B cell (primary cell): Measurements from ENCODE around the gene PNKP. TPM values are rescaled to one million over a fixed set of nuclear protein-coding genes. Genes with fewer than 3 reads are reported as not detected.
A peak's percentile ranks its signal among the peaks of the same experiment; 100 is the strongest.

Experiments
- ATAC-seq: fragments of 200-7000 bp; cut with Tn5 transposase; one replicate; pipeline ENCODE4 v1.10.0; 2021; ENCODE audit warnings: low read depth, mild to moderate bottlenecking, moderate number of reproducible peaks, moderate library complexity
- CTCF ChIA-PET: fragments of 350-600 bp; sonication (Branson Sonifier 250); formaldehyde crosslinking; loops from one replicate; lab custom pipeline; 2021; ENCODE audit warnings: antibody characterized with exemption, inconsistent platforms; lab: Charles Lee
- POLR2A ChIA-PET: fragments of 350-600 bp; sonication (Branson Sonifier 250); formaldehyde crosslinking; loops from one replicate; lab custom pipeline; 2021; ENCODE audit warnings: antibody characterized with exemption; lab: Charles Lee
- DNase-seq: peaks from one replicate; pipeline ENCODE4 v3.0.0; 2013
- H2AFZ ChIP-seq: 2 replicates; pipeline ENCODE4 v1.6.1; 2012; ENCODE audit warnings: mild to moderate bottlenecking, low read depth, low read length; ENCODE audit not compliant: insufficient read depth, poor library complexity, severe bottlenecking
- H3K27ac ChIP-seq, 2 donors: 1 replicate in 1 of 2; 2 replicates in 1 of 2; pipeline ENCODE4 v1.5.1; 2012 to 2013; ENCODE audit warnings: low read length in 2 of 2, mild to moderate bottlenecking in 2 of 2, moderate library complexity in 1 of 2
- H3K27me3 ChIP-seq, 4 experiments: fragments of 200-600 bp in 1 of 4; sonication (generic) in 1 of 4; replicated peaks in 1 of 4; 1 replicate in 2 of 4; 2 replicates in 2 of 4; pipeline versions ENCODE4 v1.6.1 to v1.7.0; 2013 to 2016; ENCODE audit warnings: low read length in 3 of 4, mild to moderate bottlenecking in 2 of 4, mixed read lengths in 1 of 4, moderate library complexity in 1 of 4; ENCODE audit not compliant: insufficient read depth in 4 of 4, control insufficient read depth in 3 of 4; ENCODE audit errors: control extremely low read depth in 1 of 4
- H3K36me3 ChIP-seq, 2 experiments: replicated peaks in 1 of 2; 1 replicate in 1 of 2; 2 replicates in 1 of 2; pipeline versions ENCODE4 v1.6.1 to v1.7.1; 2013; ENCODE audit warnings: low read length in 1 of 2; ENCODE audit not compliant: insufficient read depth in 2 of 2, control insufficient read depth in 1 of 2; ENCODE audit errors: control extremely low read depth in 1 of 2, extremely low read depth in 1 of 2
- H3K4me1 ChIP-seq, 2 donors: fragments of 200-600 bp in 1 of 2; sonication (generic) in 1 of 2; 1 replicate in 1 of 2; 2 replicates in 1 of 2; pipeline versions ENCODE4 v1.5.1 to v1.6.1; 2013 to 2017; ENCODE audit warnings: low read length in 2 of 2; ENCODE audit not compliant: control insufficient read depth in 2 of 2, insufficient read depth in 2 of 2
- H3K4me2 ChIP-seq: replicated peaks from 2 replicates; pipeline ENCODE3; 2012; ENCODE audit warnings: mild to moderate bottlenecking, low read depth, low read length; ENCODE audit not compliant: poor library complexity, severe bottlenecking
- H3K4me3 ChIP-seq, 5 experiments: fragments of 200-600 bp in 1 of 5; sonication (generic) in 1 of 5; 1 replicate in 3 of 5; 2 replicates in 2 of 5; pipeline versions ENCODE4 v1.5.1 to v1.7.0; 2011 to 2016; ENCODE audit warnings: low read length in 4 of 5, mild to moderate bottlenecking in 4 of 5, low read depth in 2 of 5, control low read depth in 1 of 5, moderate library complexity in 1 of 5; ENCODE audit not compliant: insufficient read depth in 1 of 5; ENCODE audit errors: control extremely low read depth in 1 of 5, extremely low read depth in 1 of 5
- H3K79me2 ChIP-seq: fragments of 200-600 bp; sonication (generic); one replicate; pipeline ENCODE4 v1.6.0; 2016; ENCODE audit warnings: low read length; ENCODE audit not compliant: control insufficient read depth, insufficient read depth
- H3K9ac ChIP-seq: fragments of 200-600 bp; sonication (generic); 2 replicates; pipeline ENCODE4 v1.6.1; 2017; ENCODE audit warnings: mild to moderate bottlenecking, low read length, moderate library complexity
- H3K9me3 ChIP-seq, 3 donors: one replicate each; pipeline versions ENCODE4 v1.6.1 to v1.7.1; 2013; ENCODE audit warnings: low read length in 2 of 3; ENCODE audit not compliant: control insufficient read depth in 2 of 3, insufficient read depth in 1 of 3; ENCODE audit errors: control extremely low read depth in 1 of 3
- H4K20me1 ChIP-seq: 2 replicates; pipeline ENCODE4 v1.6.0; 2012; ENCODE audit warnings: mild to moderate bottlenecking, low read length; ENCODE audit not compliant: insufficient read depth, control insufficient read depth, poor library complexity, severe bottlenecking
- H3K27ac Mint-ChIP-seq: one replicate; pipeline ENCODE4 v1.8.0; 2021; ENCODE audit warnings: mixed read lengths
- H3K27me3 Mint-ChIP-seq: one replicate; pipeline ENCODE4 v1.8.0; 2021; ENCODE audit warnings: mixed read lengths
- H3K4me1 Mint-ChIP-seq: one replicate; pipeline ENCODE4 v1.8.0; 2021; ENCODE audit warnings: mixed read lengths
- H3K4me3 Mint-ChIP-seq: one replicate; pipeline ENCODE4 v1.8.0; 2021; ENCODE audit warnings: mixed read lengths
- H3K9me3 Mint-ChIP-seq: one replicate; pipeline ENCODE4 v1.8.0; 2022; ENCODE audit warnings: mixed read lengths; ENCODE audit not compliant: insufficient read depth
- CTCF ChIP-seq: fragments of 200-600 bp; IDR thresholded peaks from one replicate; pipeline ENCODE4 v1.8.0; 2022; ENCODE audit warnings: antibody characterized with exemption, mild to moderate bottlenecking
- EZH2 ChIP-seq: IDR thresholded peaks from 2 replicates; pipeline ENCODE4 v1.6.1; 2012; ENCODE audit warnings: borderline replicate concordance, low read depth, mild to moderate bottlenecking, moderate library complexity, low read length; ENCODE audit not compliant: insufficient read depth, poor library complexity, severe bottlenecking
- WGBS: methylation state at CpG from one replicate; pipeline ENCODE4 v1.1.5; 2013; ENCODE audit warnings: missing lambda C conversion rate; ENCODE audit not compliant: insufficient coverage; 5-methylcytosine and 5-hydroxymethylcytosine counted together
- intact Hi-C: fragments of 100-400 bp; cut with micrococcal nuclease; formaldehyde crosslinking; loops from one replicate; pipeline ENCODE4 v1.10.0; 2022
- polyA plus RNA-seq: library from polyadenylated mRNA; depleted of rRNA; stranded (reverse); fragments of >200 nt; gene quantifications from 2 replicates; pipeline ENCODE4 v1.2.3, GENCODE V29; 2012
- total RNA-seq, 2 donors: library from RNA; stranded (reverse); fragments of 120-200 nt in 1 of 2; gene quantifications; 1 replicate in 1 of 2; 2 replicates in 1 of 2; pipeline versions ENCODE4 v1.2.3 to v1.2.4, GENCODE V29; 2013 to 2022

The PNKP gene
- total and polyA plus RNA-seq, 2 donors (not counting 1 experiment from before 2014, with no cell fraction given), result 173 to 274 TPM

GRCh38 chr19:49855676-49856573 is 11.5 kb downstream of the PNKP start:
- Histone ChIP-seq H3K79me2 (peaks cover 25% of the 10 kb centered on the region), H3K4me3 (no peak overlapping the region), H3K27ac (peak overlapping the region in 1 of 2 donors; percentile 3), H3K9ac (no peak overlapping the region), H3K4me1 (peaks cover 17 to 24% of the 10 kb centered on the region in 2 donors), H3K9me3 (no peaks in the 10 kb centered on the region), H3K4me2 (no peak overlapping the region), H4K20me1 (peaks cover 89% of the 10 kb centered on the region), H3K27me3 (no peaks in the 10 kb centered on the region), H3K36me3 (peaks cover 0 to 48% of the 10 kb centered on the region in 2 experiments), H2AFZ (no peak overlapping the region)
- H3K4me1 Mint-ChIP-seq, result peaks cover 19% of the 10 kb centered on the region
- ChIA-PET CTCF (no interaction called here), POLR2A (interaction anchor here (0.6 kb wide), 1 partner anchor 46 kb away, joined by 5 read pairs; no protein-coding TSS in a partner anchor)
- ATAC-seq (no peak), DNase-seq (peak; percentile 28)
- intact Hi-C loops, result no loop called here
- 94% methylated on average over 17 of the region's 21 CpGs for WGBS
- H3K27ac Mint-ChIP-seq, result peak overlapping the region; percentile 65
- no peaks in the 10 kb centered on the region for H3K9me3 Mint-ChIP-seq
- H3K27me3 Mint-ChIP-seq, result no peaks in the 10 kb centered on the region
- no peak for TF ChIP-seq EZH2
- no peak for TF ChIP-seq CTCF
- H3K4me3 Mint-ChIP-seq, result no peak overlapping the region

GRCh38 chr19:49855277-49855675 is 12.1 kb downstream of the PNKP start:
- ATAC-seq (no peak), DNase-seq (peak; percentile 44)
- H3K4me2 ChIP-seq, result no peak overlapping the region
- peaks cover 26% of the 10 kb centered on the region for H3K79me2 ChIP-seq
- peak overlapping the region in 1 of 2 donors; percentile 3 for H3K27ac ChIP-seq
- peaks cover 0 to 43% of the 10 kb centered on the region in 2 experiments for H3K36me3 ChIP-seq
- no peak overlapping the region for H2AFZ ChIP-seq
- TF ChIP-seq EZH2, result no peak
- TF ChIP-seq CTCF, result no peak
- CTCF ChIA-PET, result no interaction called here
- Mint-ChIP-seq H3K4me3 (no peak overlapping the region), H3K4me1 (peaks cover 20% of the 10 kb centered on the region), H3K27ac (peak overlapping the region; percentile 65), H3K9me3 (no peaks in the 10 kb centered on the region), H3K27me3 (no peaks in the 10 kb centered on the region)
- peaks cover 82% of the 10 kb centered on the region for H4K20me1 ChIP-seq
- 95% methylated on average over 12 of the region's 12 CpGs for WGBS
- intact Hi-C loops, result no loop called here
- H3K9ac ChIP-seq, result no peak overlapping the region
- peaks cover 17 to 25% of the 10 kb centered on the region in 2 donors for H3K4me1 ChIP-seq
- H3K4me3 ChIP-seq, result no peak overlapping the region
- POLR2A ChIA-PET, result interaction anchor here (0.6 kb wide), 1 partner anchor 160 kb away, joined by 3 read pairs; no protein-coding TSS in a partner anchor
- no peaks in the 10 kb centered on the region for H3K9me3 ChIP-seq
- no peaks in the 10 kb centered on the region for H3K27me3 ChIP-seq
